Measurements from ENCODE around the gene DSCAML1. TPM values are rescaled to one million over a fixed set of nuclear protein-coding genes. Genes with fewer than 3 reads are reported as not detected.

The DSCAML1 gene
- total RNA-seq, 2 experiments from 2014 or later, result 1.4 to 3.1 TPM

DNA sequence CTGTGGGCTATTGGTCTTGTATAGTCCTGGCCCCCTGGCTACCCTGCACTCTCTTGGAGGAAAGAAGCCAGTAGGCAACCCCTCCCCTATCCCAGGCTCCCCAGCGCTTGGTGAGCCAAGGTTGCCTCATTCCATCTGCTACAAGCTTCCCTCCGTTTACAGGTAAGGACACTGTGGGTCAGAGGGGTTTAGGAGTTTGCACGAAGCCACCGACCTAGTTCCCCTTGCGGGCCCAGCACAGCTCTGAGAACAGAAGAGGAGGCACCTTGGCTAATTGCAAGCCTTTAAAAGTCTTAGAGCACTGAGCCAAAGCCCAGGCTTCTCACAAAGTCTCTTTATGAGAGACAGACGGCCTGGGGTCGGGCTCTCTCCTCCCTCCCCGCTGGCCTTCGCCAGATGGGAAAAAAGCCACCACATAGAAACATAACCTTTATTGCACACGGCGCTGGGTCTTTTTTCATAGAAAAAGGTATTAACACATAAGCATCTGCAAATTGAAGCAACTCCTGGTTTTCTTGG is 369.6 kb downstream of the DSCAML1 start:
- Mint-ChIP-seq H3K4me1 (peaks cover 4% of the 10 kb centered on the region), H3K9me3 (no peaks in the 10 kb centered on the region), H3K36me3 (no peaks in the 10 kb centered on the region), H3K4me3 (no peak overlapping the region), H3K27ac (no peak overlapping the region), H3K27me3 (no peaks in the 10 kb centered on the region)
- no peak for DNase-seq
- no peak for ATAC-seq (ENCODE audit: low read depth)
- POLR2A ChIA-PET, result no interaction called here

DNA sequence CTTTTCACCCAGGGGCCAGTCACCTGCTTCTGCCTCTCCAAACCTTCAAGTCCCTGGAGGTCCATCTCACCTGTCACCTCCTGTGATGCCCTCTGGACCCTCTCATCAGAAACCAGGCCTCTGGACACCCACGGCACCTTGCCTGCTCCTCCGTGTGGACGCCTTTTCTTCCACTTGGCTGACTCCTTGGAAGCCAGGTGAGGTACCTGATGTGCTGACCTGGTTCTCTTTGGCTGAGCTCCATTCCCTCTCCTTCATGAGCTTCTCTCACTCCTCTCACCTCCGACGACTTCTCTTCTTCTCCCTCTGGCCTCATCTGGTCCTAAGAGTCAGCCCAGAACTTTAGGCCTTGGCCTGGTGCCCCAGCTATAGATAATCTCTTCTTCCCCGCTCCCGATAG is 370.1 kb downstream of the DSCAML1 start:
- no peaks in the 10 kb centered on the region for H3K36me3 Mint-ChIP-seq
- no peaks in the 10 kb centered on the region for H3K27me3 Mint-ChIP-seq
- no peaks in the 10 kb centered on the region for H3K9me3 Mint-ChIP-seq
- POLR2A ChIA-PET, result no interaction called here
- peaks cover 4% of the 10 kb centered on the region for H3K4me1 Mint-ChIP-seq
- H3K4me3 Mint-ChIP-seq, result no peak overlapping the region
- no peak for ATAC-seq (ENCODE audit: low read depth)
- no peak overlapping the region for H3K27ac Mint-ChIP-seq
- no peak for DNase-seq

DNA sequence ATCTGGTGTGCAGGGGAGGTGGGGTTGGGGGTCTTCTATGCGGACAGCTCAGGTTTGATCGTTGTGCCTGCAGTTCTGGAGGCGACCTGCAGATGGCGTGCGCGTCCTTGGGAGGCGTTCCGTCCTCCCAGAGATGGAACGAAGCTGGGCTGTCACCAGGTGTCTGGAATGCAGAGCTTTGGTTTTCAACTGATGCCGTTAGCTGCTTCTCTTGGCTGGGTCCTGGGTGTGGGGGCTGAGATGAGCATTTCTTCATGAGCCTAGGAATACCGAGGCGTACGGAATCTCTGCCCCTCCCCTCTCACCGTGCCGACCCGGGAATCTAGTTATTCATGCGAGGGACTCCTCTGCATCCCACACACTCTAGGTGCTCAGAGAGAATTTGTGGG is 370.7 kb downstream of the DSCAML1 start:
- H3K4me1 Mint-ChIP-seq, result peaks cover 4% of the 10 kb centered on the region
- H3K27ac Mint-ChIP-seq, result no peak overlapping the region
- no peaks in the 10 kb centered on the region for H3K9me3 Mint-ChIP-seq
- DNase-seq, result peak; percentile 81
- no peaks in the 10 kb centered on the region for H3K36me3 Mint-ChIP-seq
- H3K27me3 Mint-ChIP-seq, result no peaks in the 10 kb centered on the region
- ATAC-seq (ENCODE audit: low read depth), result peak; percentile 57
- no peak overlapping the region for H3K4me3 Mint-ChIP-seq
- POLR2A ChIA-PET, result no interaction called here

DNA sequence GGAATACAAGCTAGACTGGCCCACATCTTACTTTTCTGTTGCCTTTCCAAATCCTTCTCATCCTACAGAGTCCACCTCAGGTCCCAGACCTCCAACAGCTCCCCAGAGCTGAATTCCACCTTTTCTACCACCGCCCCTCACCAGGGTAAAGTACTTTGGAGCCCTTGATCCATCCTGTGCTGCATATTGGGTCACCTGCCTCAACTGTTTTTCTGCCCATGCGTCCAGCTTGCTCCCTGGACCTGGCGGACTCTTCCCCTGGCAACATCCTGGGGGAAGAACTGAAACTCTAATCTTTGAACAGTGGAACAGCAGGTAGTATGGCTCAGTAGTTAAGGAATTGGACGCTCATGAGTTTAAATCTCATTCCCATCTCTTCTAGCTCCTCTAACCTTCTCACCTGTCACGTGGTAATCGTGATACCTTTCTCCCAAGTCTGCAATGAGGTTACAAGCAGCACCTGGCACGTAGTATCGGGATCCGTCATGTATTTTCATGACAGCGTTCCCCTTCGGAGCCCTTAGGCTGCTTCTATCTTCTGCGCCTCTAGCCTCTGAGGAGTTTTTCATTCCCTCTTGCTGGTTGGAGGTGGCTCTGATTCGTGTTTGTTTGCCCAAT is 371.2 kb downstream of the DSCAML1 start:
- DNase-seq (no peak), ATAC-seq (ENCODE audit: low read depth) (no peak)
- Mint-ChIP-seq H3K27ac (no peak overlapping the region), H3K4me3 (no peak overlapping the region), H3K4me1 (peaks cover 4% of the 10 kb centered on the region), H3K9me3 (no peaks in the 10 kb centered on the region), H3K36me3 (no peaks in the 10 kb centered on the region), H3K27me3 (no peaks in the 10 kb centered on the region)
- POLR2A ChIA-PET, result no interaction called here

DNA sequence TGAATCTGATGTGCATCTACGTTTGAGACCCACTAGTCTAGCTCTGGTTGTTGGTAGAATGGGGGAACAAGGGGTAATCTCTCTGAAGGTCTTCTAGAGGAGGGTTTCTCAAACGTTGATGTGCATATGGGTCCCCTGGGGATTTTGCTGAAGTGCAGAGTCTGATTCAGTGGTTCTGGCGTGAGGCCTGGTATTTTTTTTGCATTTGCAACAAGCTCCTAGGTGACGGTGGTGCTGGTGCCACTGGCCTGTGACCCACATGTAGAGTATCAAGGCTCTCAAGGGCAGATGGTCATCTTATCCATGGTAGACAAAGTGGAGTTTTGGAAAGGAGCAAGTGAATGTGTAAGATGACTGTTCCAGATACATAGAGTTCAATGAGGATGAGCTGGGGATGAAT is 372.2 kb downstream of the DSCAML1 start:
- H3K27me3 Mint-ChIP-seq, result no peaks in the 10 kb centered on the region
- no peaks in the 10 kb centered on the region for H3K36me3 Mint-ChIP-seq
- H3K4me3 Mint-ChIP-seq, result no peak overlapping the region
- ATAC-seq (ENCODE audit: low read depth) (no peak), DNase-seq (no peak)
- no peak overlapping the region for H3K27ac Mint-ChIP-seq
- H3K4me1 Mint-ChIP-seq, result peaks cover under 1% of the 10 kb centered on the region
- no peaks in the 10 kb centered on the region for H3K9me3 Mint-ChIP-seq
- POLR2A ChIA-PET, result interaction anchor here (0.6 kb wide), 1 partner anchor 250 kb away, joined by 5 read pairs; no protein-coding TSS in a partner anchor

DNA sequence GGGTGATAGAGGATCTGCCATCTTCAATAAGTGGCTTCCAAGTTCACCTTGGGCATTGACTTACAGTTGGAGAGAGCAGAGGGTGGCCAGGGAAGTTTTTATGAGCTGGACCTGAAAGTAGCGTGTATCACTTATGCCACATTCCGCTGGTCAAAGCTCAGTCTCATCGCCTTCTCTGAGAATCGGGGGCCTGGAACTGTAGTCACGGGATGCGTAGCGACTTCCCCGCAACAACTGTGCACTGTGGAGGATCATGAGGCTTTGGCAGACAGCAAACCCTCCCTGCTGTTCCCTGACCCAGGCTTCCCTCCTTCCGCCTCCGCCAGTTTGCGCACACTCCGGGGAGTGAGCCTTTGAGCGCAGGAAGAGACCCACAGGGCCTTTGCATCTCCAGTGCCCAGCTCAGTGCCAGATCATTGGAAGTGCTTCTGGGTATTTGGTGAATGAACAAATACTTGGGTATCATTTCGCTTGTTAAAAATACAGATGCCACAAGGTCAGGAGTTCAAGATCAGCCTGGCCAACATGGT is 373.9 kb downstream of the DSCAML1 start:
- POLR2A ChIA-PET, result no interaction called here
- Mint-ChIP-seq H3K27ac (no peak overlapping the region), H3K36me3 (no peaks in the 10 kb centered on the region), H3K9me3 (no peaks in the 10 kb centered on the region), H3K4me3 (no peak overlapping the region), H3K27me3 (no peaks in the 10 kb centered on the region), H3K4me1 (no peaks in the 10 kb centered on the region)
- ATAC-seq (ENCODE audit: low read depth), result no peak
- DNase-seq, result no peak

DNA sequence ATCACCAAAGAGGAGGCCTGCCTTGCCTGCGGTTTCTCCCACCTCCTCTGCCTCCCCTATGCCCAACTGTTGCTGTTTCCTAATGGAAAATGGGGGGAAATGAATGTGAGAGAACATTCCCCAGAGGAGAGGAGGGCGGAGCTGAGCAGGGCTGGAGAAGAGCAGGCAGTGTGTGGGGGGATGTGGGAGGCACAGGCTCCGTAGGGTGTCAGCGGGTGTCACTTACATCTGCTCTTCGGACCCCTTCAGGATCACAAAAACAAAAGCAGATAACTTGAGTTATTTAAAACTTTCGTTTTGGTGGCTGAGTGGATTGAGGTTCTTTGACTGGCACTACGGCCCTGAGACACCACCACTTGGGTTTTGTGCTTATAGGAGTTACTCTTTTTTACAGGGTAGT is 375.5 kb downstream of the DSCAML1 start:
- Mint-ChIP-seq H3K4me1 (no peaks in the 10 kb centered on the region), H3K9me3 (no peaks in the 10 kb centered on the region), H3K36me3 (no peaks in the 10 kb centered on the region), H3K27ac (no peak overlapping the region), H3K27me3 (peaks cover 4% of the 10 kb centered on the region), H3K4me3 (no peak overlapping the region)
- ATAC-seq (ENCODE audit: low read depth) (no peak), DNase-seq (no peak)
- POLR2A ChIA-PET, result interaction anchor here (0.6 kb wide), 1 partner anchor 1971 kb away, joined by 6 read pairs; no protein-coding TSS in a partner anchor

DNA sequence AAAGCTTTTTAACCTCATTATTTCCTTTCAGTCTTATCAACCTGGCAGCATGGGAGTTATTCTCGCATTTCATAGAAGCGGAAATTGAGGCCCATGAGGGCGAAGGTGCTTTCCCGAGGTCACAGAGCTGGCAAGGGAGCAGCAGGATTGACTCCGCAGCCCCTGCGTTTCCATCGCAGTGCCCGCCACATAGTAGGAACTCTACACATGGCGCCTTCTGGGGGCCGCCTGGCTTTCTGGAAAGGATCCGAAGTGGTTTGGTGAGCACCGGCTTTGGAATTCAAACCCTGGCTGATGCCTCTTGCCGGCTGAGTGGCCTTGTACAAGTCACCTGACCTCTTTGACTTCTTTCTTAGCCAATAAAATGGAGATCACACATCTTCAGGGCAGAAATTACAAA is 376.0 kb downstream of the DSCAML1 start:
- no peaks in the 10 kb centered on the region for H3K36me3 Mint-ChIP-seq
- POLR2A ChIA-PET, result interaction anchor here (0.6 kb wide), 1 partner anchor 1971 kb away, joined by 6 read pairs; no protein-coding TSS in a partner anchor
- no peaks in the 10 kb centered on the region for H3K4me1 Mint-ChIP-seq
- ATAC-seq (ENCODE audit: low read depth) (no peak), DNase-seq (no peak)
- peaks cover 4% of the 10 kb centered on the region for H3K27me3 Mint-ChIP-seq
- H3K9me3 Mint-ChIP-seq, result no peaks in the 10 kb centered on the region
- H3K27ac Mint-ChIP-seq, result no peak overlapping the region
- H3K4me3 Mint-ChIP-seq, result no peak overlapping the region

DNA sequence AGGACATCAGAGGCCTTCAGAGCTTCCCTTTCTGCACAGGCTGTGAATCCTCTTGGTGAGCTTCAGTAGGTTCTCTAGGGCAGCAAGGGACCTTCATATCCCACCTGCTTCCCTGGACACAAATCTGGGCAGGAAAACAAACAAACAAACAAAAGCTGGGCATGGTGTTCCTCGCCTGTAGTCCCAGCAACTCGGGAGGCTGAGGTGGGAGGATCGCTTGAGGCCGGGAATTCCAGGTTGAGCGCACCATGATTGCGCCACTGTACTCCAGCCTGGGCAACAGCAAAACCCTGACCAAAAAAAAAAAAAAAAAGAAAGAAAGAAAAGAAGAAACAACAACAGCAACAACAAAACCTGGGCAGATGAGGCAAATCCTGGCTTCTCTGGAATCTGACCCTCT is 376.4 kb downstream of the DSCAML1 start:
- no peaks in the 10 kb centered on the region for H3K36me3 Mint-ChIP-seq
- no peak for ATAC-seq (ENCODE audit: low read depth)
- H3K27me3 Mint-ChIP-seq, result peaks cover 4% of the 10 kb centered on the region

DNA sequence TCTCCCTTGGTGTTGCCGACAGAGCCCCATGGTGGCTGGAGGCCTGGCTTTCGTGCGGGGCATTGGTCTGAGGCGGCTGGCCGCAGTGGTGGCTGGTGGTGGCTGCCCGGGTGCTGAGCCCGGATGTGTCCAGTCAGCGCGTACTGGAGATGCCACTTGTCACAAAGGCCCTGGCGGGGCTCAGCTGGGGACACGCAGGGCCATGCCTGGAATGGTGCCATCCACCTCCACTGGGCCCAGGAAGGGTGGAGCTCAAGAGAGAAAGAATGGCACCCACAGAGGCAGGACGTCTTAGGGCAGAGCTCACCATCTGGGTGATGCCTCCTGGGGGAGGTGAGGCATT is 376.9 kb downstream of the DSCAML1 start:
- no peak overlapping the region for H3K4me3 Mint-ChIP-seq
- no peak overlapping the region for H3K27ac Mint-ChIP-seq
- H3K4me1 Mint-ChIP-seq, result no peaks in the 10 kb centered on the region
- ATAC-seq (ENCODE audit: low read depth) (no peak), DNase-seq (no peak)
- H3K9me3 Mint-ChIP-seq, result no peaks in the 10 kb centered on the region
- POLR2A ChIA-PET, result no interaction called here
- H3K27me3 Mint-ChIP-seq, result peaks cover 4% of the 10 kb centered on the region
- no peaks in the 10 kb centered on the region for H3K36me3 Mint-ChIP-seq

More for the DNA sequence above, 376.4 kb downstream of the DSCAML1 start:
- Mint-ChIP-seq H3K27ac (no peak overlapping the region), H3K4me3 (no peak overlapping the region), H3K9me3 (no peaks in the 10 kb centered on the region), H3K4me1 (no peaks in the 10 kb centered on the region)
- POLR2A ChIA-PET, result interaction anchor here (0.6 kb wide), 1 partner anchor 1972 kb away, joined by 6 read pairs; no protein-coding TSS in a partner anchor
- DNase-seq, result no peak

DNA sequence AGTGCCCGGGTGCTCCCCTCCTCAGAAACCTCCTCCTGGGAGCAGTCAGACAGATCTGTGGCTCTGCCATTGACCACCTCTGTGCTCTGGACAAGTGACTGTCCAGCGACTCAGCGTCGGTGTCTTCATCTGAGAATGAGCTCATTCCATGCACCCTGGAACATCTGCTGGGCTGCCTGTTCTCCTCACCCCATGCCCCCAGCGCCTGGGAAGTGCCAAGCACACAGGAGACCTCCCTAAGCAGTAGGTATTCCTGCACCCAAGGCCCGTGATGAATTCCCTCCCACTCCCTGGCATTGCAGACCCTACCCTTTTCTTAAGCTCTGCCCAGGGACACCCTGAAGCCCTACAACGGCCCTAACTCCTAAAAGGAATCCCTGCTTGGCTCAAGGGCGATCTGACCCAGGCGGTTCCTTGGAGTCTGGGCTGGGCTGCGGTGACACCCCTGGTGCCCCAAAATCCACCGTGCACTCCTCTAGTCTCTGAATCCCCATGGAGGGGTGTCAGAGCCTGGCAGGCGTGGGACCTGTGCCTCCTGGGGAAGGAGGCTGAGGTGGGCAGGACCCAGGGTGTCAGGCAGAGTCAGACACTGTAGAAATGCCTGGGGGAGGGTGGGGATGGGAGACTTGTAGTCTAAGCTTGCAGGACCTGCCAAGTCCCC is 377.4 kb downstream of the DSCAML1 start:
- H3K27ac Mint-ChIP-seq, result no peak overlapping the region
- peaks cover 4% of the 10 kb centered on the region for H3K27me3 Mint-ChIP-seq
- no peaks in the 10 kb centered on the region for H3K4me1 Mint-ChIP-seq
- H3K36me3 Mint-ChIP-seq, result no peaks in the 10 kb centered on the region
- H3K9me3 Mint-ChIP-seq, result no peaks in the 10 kb centered on the region
- ATAC-seq (ENCODE audit: low read depth) (no peak), DNase-seq (no peak)
- POLR2A ChIA-PET, result no interaction called here
- no peak overlapping the region for H3K4me3 Mint-ChIP-seq

DNA sequence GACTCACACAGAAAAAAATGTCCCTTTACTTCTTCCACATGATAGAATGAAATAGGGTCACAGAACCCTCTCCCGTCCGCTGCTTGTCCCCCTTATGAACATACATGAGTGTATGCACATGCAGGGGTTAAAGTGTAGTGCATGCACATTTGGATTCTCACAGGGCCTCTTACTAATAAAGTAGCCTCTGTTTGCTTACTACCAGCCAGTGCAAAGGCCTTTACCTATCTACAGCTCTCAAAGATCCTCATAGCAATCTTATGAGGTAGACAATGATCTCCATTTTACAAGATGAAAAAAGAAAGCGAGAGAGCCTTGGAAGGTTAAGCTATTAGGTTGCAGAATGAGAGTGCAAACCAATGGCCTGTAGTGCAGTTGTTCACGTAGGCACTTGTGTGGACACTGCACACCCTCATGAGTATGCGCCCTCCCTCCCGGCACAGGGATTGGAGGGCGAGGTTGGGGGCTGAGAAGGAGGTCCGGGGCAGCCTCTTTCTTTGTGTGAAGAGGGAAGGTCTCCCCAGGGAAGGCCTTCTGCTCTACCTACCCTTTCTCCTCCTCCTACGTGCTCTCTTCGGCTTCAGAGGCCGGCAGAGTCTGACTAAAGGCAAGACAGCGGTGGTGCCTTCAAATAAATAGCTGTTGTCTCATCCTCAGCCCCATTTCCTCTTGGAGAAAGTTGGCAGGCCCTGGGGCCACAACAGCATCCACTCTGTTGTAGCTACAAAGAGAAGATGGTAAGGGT is 378.1 kb downstream of the DSCAML1 start:
- ATAC-seq (ENCODE audit: low read depth) (no peak), DNase-seq (no peak)
- Mint-ChIP-seq H3K4me3 (no peak overlapping the region), H3K9me3 (no peaks in the 10 kb centered on the region), H3K27ac (no peak overlapping the region), H3K27me3 (peaks cover 4% of the 10 kb centered on the region), H3K36me3 (no peaks in the 10 kb centered on the region), H3K4me1 (no peaks in the 10 kb centered on the region)
- POLR2A ChIA-PET, result no interaction called here

DNA sequence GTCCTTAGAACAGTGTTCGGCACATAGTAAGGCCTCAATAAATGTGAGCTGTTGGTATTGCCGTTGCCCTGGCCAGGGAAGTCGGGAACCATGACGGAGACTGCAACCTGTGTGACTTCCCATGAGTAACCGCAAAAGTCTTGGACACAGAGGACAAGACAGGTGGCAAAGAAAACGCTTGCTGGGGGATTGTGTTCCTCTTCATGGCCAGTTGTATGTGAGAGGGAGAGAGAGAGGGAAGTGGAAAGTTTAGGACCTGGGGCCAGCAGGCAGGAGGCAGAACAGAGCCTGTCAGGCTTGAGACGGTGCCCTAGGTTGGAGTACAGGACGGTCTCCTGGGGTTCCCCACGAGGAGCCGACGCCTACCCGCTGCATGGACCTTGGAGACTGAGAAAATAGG is 379.2 kb downstream of the DSCAML1 start:
- no peak overlapping the region for H3K4me3 Mint-ChIP-seq
- no peak for DNase-seq
- H3K27ac Mint-ChIP-seq, result no peak overlapping the region
- H3K36me3 Mint-ChIP-seq, result no peaks in the 10 kb centered on the region
- POLR2A ChIA-PET, result no interaction called here
- H3K9me3 Mint-ChIP-seq, result no peaks in the 10 kb centered on the region
- peaks cover 4% of the 10 kb centered on the region for H3K27me3 Mint-ChIP-seq
- H3K4me1 Mint-ChIP-seq, result no peaks in the 10 kb centered on the region
- no peak for ATAC-seq (ENCODE audit: low read depth)

Measured in activated naive CD8-positive, alpha-beta T cell treated with anti-CD3 and anti-CD28 coated beads, Interleukin-2, amount 10 ng/mL, durations not matched to agents 7 days and 5 days (primary cell).